ENCODE data around the gene THYN1.

The THYN1 gene

DNA sequence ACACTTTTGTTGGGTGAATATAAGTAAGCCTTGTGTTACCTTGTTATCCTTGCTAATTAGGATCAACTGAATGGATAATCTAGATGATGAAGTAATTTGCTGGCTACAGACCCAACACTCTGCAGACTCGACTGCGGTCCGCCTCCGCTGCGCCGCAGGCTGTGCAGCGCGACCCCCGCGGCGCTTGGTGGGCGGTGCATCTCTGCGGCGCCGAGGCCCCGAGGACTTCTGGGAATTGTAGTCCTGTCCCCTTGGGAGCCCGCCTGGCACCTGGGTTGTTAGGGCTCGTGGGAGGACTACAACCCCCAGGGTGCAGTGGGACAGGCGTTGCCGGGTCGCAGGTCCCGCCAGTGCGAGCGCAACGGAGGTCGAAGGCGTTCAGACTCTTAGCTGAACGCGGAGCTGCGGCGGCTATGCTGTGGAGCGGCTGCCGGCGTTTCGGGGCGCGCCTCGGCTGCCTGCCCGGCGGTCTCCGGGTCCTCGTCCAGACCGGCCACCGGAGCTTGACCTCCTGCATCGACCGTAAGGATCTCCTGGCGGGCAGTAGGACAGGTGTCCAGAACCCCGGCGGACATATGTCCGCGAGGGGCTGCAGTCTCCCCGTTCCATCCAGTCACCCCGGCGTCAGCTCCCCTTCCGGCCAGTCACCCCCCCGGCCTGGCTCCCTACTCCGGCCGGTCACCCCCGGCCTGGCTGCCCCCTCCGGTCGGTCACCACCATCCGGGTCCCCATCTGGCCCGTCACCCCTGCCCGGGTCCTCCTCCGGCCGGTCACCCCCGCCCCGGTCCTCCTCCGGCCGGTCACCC, at the start of gene THYN1, which contains the start of gene ACAD8:
THYN1 (minus strand) TSS at position 165 of the 806 bp plus-strand sequence. CDS start 470 bp downstream, outside the sequence.
ACAD8 (plus strand) TSS at position 381 of the 806 bp plus-strand sequence; CDS start at position 414, 33 bp downstream.
- TF ChIP-seq, protein P1, sequence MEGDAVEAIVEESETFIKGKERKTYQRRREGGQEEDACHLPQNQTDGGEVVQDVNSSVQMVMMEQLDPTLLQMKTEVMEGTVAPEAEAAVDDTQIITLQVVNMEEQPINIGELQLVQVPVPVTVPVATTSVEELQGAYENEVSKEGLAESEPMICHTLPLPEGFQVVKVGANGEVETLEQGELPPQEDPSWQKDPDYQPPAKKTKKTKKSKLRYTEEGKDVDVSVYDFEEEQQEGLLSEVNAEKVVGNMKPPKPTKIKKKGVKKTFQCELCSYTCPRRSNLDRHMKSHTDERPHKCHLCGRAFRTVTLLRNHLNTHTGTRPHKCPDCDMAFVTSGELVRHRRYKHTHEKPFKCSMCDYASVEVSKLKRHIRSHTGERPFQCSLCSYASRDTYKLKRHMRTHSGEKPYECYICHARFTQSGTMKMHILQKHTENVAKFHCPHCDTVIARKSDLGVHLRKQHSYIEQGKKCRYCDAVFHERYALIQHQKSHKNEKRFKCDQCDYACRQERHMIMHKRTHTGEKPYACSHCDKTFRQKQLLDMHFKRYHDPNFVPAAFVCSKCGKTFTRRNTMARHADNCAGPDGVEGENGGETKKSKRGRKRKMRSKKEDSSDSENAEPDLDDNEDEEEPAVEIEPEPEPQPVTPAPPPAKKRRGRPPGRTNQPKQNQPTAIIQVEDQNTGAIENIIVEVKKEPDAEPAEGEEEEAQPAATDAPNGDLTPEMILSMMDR (IDR thresholded peaks at IDR 0.05; ENCODE audit: low read depth, low read length), result peak; percentile 11; the same call in 1 of the 2 replicates
- H3K4me3 ChIP-seq (ENCODE audit: low read depth, low read length), result peak within 1 kb of the TSS; percentile 64

DNA sequence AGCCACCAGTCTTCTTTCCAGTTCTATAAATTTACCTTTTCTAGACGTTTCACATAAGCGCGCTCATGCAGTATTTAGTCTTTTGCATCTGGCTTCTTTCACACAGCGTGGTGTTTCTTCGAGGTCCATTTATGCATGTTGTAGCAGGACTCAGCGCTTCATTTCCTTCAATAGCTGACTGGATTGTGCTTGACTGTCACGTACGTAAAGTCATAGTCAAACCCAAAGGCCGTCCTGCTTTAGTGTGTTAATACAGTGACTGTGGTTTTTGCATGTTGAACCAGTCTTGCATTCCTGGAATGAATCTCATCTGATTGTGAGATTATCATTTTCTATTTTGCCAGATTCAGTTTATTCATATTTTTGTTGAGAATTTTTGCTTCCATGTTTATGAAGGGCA, 41.5 kb upstream of the THYN1 start:
- TF ChIP-seq, protein P1 (IDR thresholded peaks at IDR 0.05; ENCODE audit: low read depth, low read length), result no peak
- H3K4me3 ChIP-seq (ENCODE audit: low read depth, low read length), result no peak overlapping the region

- no peak overlapping the region for H3K4me3 ChIP-seq (ENCODE audit: low read depth, low read length)
- TF ChIP-seq, protein P1 (IDR thresholded peaks at IDR 0.05; ENCODE audit: low read depth, low read length), result no peak
These were observed 40.3 kb upstream of the THYN1 start for GRCh38 chr11:134293119-134294113.

DNA sequence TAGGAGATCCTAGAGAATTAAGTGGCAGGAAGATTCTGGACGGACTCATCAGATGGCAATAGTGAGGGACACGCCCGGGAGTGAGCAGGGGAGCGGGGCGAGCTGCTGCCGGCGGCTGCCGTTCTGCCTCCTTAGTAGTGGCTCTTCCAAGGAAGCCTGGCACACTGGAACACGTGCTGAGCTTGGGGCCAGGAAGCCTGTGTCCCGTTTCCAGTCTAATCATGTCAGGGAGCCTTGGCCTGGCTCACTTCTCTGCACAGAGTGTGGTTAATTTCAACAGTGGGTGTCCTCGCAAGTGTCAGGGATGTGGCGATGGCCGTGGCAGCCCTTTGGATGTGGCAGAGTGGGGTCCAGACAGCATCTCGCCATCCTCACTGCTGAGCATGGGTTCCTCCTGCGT, 39.5 kb upstream of the THYN1 start:
- H3K4me3 ChIP-seq (ENCODE audit: low read depth, low read length), result no peak overlapping the region
- TF ChIP-seq, protein P1 (IDR thresholded peaks at IDR 0.05; ENCODE audit: low read depth, low read length), result no peak

- TF ChIP-seq, protein P1 (IDR thresholded peaks at IDR 0.05; ENCODE audit: low read depth, low read length), result no peak
- no peak overlapping the region for H3K4me3 ChIP-seq (ENCODE audit: low read depth, low read length)
These were observed 38.0 kb upstream of the THYN1 start for GRCh38 chr11:134291196-134291595.

DNA sequence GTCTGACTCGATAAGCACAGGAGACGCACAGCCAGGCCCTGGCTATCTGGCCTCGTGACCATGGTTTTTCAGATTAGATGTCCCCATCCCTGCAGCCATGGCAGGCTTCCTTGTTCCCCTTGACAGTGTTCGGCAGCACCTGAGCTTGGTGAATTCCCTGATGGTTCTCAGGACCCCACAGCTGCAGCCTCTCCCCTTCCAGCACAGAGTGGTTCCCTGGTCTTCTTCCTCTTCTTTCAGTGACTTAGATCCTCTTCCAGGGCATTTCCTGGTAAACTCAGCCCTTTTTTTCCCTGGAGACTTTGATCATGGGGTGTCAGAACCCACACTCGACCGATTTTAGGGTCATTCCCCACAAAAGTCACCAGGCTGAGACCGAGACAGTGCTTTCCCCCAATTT, 37.5 kb upstream of the THYN1 start:
- H3K4me3 ChIP-seq (ENCODE audit: low read depth, low read length), result no peak overlapping the region

More for the DNA sequence above, 37.5 kb upstream of the THYN1 start:
- TF ChIP-seq, protein P1 (IDR thresholded peaks at IDR 0.05; ENCODE audit: low read depth, low read length), result no peak
